GM18505 (cell line): ENCODE data around the gene KCNH8.

Experiments
- ATAC-seq: cut with Tn5 transposase; IDR thresholded peaks from one replicate; pipeline ENCODE4 v1.9.1; 2021; ENCODE audit not compliant: unreplicated experiment
- POLR2A ChIP-seq: IDR thresholded peaks from 4 replicates; pipeline ENCODE4 v1.6.1; 2011; ENCODE audit warnings: borderline replicate concordance; ENCODE audit not compliant: insufficient read depth, insufficient read length; ENCODE audit errors: extremely low read depth

KCNH8 gene

GRCh38 chr3:19392150-19392549 lies 243.8 kb downstream of the KCNH8 start:
- no peak for ATAC-seq
- no peak for TF ChIP-seq POLR2A

DNA sequence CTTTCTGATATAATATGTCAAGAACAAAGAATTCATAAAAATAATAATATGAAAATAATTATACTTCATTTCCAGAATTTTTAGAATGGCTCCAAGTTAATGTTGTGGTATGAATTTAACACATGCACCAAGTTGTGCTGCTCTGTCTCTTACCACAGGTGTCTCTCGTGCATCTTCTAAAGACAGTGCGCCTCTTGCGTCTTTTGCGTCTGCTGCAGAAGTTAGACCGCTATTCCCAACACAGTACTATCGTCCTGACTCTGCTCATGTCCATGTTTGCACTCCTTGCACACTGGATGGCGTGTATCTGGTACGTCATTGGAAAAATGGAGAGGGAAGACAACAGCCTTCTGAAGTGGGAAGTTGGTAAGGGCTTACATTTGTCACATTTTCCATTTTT lies 246.6 kb downstream of the KCNH8 start:
- no peak for ATAC-seq
- no peak for TF ChIP-seq POLR2A

DNA sequence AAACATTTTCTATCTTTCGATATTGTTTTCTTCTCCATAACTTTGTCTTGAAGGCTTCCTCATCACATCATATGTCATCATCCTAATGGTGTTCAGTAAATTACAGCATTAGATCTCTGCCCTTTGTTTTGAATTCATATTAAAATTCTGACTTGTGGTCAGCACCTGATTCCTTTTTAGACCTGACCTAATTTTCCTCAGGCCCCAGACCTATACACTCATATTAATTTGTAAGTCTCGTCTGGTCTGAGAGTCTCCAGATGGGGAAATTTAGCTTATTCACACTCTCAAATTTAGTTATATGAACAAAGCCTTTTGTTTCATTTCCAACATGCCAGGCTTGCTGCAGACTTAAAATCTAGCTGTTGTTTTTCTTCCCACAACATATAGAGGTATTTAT lies 248.4 kb downstream of the KCNH8 start:
- ATAC-seq, result no peak
- TF ChIP-seq POLR2A, result no peak

- TF ChIP-seq POLR2A, result no peak
- no peak for ATAC-seq
Measured at GRCh38 chr3:19399356-19399755, 251.0 kb downstream of the KCNH8 start.

DNA sequence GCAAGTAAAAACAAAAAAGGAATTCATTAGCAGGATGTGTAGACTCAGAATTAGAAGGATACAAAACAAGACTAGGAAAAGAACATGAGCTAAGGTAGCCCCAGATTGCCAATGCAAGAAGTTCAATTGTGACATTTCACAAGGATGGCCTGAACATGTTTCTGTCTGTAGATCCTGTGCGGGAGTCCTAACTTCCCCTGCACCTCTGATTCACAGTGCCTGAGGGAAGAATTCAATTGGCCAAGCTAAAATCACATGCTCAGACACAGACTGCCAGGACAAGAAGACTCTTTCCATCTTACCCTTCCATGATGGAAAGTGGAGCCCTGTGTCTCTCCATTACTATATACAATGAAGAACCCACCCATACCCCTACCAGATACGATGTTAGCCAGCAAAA lies 251.5 kb downstream of the KCNH8 start:
- ATAC-seq, result no peak
- no peak for TF ChIP-seq POLR2A

GRCh38 chr3:19420159-19420558 lies 271.8 kb downstream of the KCNH8 start:
- ATAC-seq, result no peak
- TF ChIP-seq POLR2A, result no peak

DNA sequence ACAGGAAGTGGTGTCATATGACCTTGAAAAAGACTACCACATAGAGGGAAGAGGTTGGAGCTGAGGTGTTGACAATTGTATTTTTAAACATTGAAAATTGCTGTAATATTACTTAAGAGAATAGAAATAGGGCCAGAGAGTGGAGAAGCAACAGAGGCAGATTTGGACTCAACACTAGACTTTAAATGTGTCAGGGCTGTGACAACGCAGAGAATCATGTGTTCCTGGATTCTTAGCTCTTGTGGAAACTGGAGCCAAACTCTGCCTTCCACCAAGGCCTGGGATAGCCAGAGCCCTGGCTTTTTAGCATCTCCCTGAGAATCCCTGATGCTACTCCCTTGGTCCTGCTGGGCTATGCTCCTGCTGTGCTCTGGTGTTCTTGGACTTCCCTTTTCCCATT lies 277.5 kb downstream of the KCNH8 start:
- no peak for TF ChIP-seq POLR2A
- ATAC-seq, result no peak

GRCh38 chr3:19427422-19428149 lies 279.3 kb downstream of the KCNH8 start:
- ATAC-seq, result no peak
- TF ChIP-seq POLR2A, result no peak

GRCh38 chr3:19428729-19429128 lies 280.4 kb downstream of the KCNH8 start:
- no peak for ATAC-seq
- no peak for TF ChIP-seq POLR2A

DNA sequence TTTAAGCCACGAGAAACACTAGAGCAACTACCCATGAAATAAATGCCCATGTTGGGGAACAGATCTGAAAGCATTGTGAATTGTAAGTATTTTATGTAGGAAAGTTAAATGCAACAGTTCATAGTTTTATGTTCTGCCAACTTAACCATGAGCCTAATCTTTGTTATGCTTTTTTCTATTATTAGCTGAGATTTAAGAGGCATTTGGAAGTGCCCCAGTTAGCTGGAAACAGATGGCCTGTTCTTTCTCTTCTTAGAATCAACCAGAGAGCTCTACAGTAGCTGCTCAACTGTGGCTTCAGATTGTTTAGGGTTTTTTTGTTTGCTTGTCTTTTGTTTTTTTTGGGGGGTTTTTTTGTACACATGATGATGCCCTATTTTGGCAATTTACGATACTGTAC lies 284.4 kb downstream of the KCNH8 start:
- TF ChIP-seq POLR2A, result no peak
- no peak for ATAC-seq

DNA sequence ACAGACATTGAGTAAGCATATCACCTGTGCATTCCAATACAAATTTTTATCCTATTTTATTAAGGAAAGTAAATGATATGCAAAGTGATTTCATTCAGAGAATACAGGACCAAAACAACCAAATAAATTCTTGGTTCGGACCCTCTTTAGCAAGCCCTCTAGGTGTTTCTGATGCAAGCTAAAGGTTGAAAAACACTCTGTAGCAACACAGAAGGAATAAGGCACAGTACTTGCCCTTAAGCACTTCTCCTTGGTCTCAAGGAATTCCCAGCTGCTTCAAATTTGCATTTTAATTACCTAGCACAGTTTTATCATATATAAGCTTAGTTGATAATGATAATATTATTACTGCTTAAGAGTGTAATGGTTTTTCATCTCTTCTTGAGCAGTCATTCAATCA lies 288.4 kb downstream of the KCNH8 start:
- TF ChIP-seq POLR2A, result no peak
- no peak for ATAC-seq

DNA sequence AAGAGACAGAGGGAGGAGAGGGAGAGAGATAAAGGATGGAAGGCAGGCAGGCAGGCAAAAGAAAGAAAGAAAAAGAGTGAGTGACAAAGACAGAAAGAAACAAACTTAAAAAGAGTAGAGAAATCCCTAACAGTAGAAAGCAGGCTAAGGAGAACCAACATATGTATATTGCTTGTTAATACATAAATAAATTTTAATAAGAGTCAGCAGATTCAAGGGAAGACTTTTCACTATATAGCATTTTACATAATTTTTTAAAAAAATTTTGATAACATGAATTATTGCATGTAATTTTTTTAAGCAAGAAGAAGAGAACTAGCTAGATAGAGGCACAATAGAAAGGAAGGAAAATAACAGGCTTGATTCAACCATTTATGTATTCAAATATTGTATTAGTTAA lies 291.6 kb downstream of the KCNH8 start:
- TF ChIP-seq POLR2A, result no peak

GRCh38 chr3:19446138-19446537 lies 297.8 kb downstream of the KCNH8 start:
- no peak for TF ChIP-seq POLR2A
- no peak for ATAC-seq

More for the DNA sequence above, 291.6 kb downstream of the KCNH8 start:
- no peak for ATAC-seq

DNA sequence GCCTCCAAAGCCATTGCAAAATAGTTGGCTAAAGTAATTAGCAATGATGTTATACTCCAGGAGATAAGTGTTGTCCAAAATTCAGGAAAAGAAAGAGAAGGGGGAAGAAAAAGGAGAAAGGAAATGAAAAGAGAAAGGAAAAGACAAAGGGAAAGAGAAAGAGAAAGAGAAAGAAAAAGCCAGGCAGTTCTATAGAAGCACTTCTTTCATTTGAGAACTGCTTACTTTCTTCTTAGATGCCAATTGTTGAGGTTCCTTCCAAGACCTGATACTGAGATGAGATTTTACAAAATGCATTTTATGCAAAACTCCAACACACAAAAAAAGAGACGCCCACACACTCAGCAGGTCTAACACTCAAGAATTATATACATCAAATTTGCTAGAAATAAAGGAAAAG lies 298.4 kb downstream of the KCNH8 start:
- ATAC-seq, result no peak

DNA sequence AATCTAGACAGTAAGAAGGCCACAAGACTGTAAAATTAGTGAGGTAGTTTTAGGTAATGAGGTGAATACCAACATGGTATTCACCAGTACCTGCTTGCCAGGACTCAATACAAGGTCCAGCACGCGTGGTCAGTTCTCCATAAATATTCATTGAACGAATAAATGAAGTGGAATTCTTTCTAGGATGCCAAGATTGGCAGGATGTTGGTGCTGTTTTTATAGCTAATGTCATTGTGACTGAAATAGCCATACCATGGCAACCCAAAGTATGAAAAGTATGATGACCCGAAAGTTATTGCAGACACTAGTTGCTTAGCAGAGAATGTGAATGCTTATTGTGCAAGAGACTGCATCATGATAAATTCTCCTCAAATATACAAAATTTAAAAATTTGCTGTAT lies 307.2 kb downstream of the KCNH8 start:
- no peak for TF ChIP-seq POLR2A
- no peak for ATAC-seq

More for the DNA sequence above, 298.4 kb downstream of the KCNH8 start:
- no peak for TF ChIP-seq POLR2A

- no peak for TF ChIP-seq POLR2A
- ATAC-seq, result no peak
Measured at GRCh38 chr3:19456738-19457137, 308.4 kb downstream of the KCNH8 start.

GRCh38 chr3:19457449-19457848 lies 309.1 kb downstream of the KCNH8 start:
- ATAC-seq, result no peak

More at GRCh38 chr3:19457449-19457848, 309.1 kb downstream of the KCNH8 start:
- no peak for TF ChIP-seq POLR2A
